Left ventricle myocardium inferior (tissue), 1 donor: ENCODE results near the gene CD151. TPM values are rescaled to one million over a fixed set of nuclear protein-coding genes. Genes with fewer than 3 reads are reported as not detected.

Source experiments
- DNase-seq: peaks from one replicate; pipeline ENCODE4 v3.0.0-alpha.2; 2020
- H3K27ac ChIP-seq: fragments of 200-600 bp; replicated peaks from 2 replicates; pipeline ENCODE4 v1.8.0; 2021
- H3K27me3 ChIP-seq: fragments of 200-600 bp; 2 replicates; pipeline ENCODE4 v1.8.0; 2021; ENCODE audit warnings: low read depth
- H3K36me3 ChIP-seq: fragments of 200-600 bp; 2 replicates; pipeline ENCODE4 v1.8.0; 2021
- H3K4me1 ChIP-seq: fragments of 200-600 bp; 2 replicates; pipeline ENCODE4 v1.8.0; 2021
- H3K4me3 ChIP-seq: fragments of 200-600 bp; 2 replicates; pipeline ENCODE4 v1.8.0; 2021; ENCODE audit warnings: mild to moderate bottlenecking, moderate library complexity
- H3K9me3 ChIP-seq: fragments of 200-600 bp; replicated peaks from 2 replicates; pipeline ENCODE4 v1.8.0; 2021
- intact Hi-C: fragments of 100-400 bp; cut with micrococcal nuclease; formaldehyde crosslinking; loops from one replicate; pipeline ENCODE4 v1.11.0; 2022
- total RNA-seq: library from RNA; stranded (reverse); fragmentation: NEBNext Ultra II Directional; extraction: Animal tissue kit (Norgen Biotek cat#: 25700); gene quantifications from one replicate; pipeline ENCODE4 v1.2.1, GENCODE V29; 2021
- TF ChIP-seq, protein P1 (sequence below): fragments of 200-600 bp; IDR thresholded peaks from 2 replicates; pipeline ENCODE4 v1.8.0; 2021; ENCODE audit warnings: antibody characterized with exemption, mild to moderate bottlenecking, borderline replicate concordance
- donor health status: DM: no; HTN: yes; CAD: no; lungs with severe emphysema.

The CD151 gene
- total RNA-seq, 1 donor from 2014 or later = 408 TPM

DNA sequence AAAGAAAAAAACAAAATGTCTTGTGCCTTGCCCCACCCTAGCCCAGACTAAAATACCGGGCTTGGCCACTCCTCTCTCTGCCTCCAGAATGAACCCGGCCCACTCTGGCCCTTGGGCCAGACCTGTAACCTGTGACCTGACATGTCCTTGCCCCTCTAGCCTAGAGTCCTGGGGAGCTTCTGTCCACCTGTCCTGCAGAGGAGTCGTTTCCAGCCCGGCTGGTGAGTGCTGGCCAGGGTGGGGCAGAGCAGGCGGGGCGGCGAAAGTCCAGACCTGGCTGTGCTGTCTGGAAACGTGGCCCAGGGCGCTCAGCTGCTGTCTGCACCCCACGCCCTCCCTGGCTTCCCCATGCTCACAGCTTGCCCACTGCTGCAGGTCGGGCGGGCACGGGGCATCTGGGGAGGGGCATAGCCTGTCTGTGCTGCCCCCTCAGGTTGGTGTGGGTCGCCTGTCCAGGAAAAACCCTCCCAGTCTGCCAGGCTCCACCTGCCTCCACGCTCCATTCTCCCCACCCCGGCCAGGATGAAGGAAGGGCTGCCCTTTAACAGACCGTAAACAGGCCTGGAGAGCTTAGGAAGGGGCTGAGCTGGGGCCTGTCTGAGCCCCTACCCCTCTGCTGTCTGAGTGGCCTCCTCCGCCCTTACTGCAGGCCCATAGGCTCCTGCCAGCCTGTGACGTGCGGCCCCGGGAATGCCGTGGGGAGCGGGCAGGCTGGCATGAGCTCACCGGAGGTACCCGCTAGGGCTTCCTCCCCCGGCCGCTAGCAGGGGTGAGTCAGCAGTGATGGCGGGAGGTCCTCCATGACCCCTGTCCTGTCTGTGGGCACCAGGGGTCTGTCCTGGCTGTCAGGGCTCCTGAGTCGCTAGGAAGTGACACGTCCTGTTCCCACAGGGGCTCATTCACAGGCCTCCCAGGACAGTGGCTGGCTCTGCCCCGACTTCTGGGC, 1.9 kb downstream of the CD151 start:
- intact Hi-C loops = no loop called here

DNA sequence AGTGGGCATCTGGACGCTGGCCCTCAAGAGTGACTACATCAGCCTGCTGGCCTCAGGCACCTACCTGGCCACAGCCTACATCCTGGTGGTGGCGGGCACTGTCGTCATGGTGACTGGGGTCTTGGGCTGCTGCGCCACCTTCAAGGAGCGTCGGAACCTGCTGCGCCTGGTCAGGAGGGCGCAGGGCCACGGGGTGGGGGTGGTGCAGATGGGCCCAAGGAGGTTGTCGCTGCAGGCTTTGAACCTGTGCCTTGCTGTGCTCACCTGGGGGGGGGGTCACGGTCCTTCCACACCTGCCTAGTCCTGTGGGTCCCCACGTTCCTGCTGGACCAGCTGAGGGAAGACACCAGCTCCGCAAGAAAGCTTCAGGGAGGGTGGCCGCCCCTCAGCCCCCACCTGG, 3.5 kb downstream of the CD151 start:
- intact Hi-C loops = no loop called here
- Histone ChIP-seq H3K27me3 (no peaks in the 10 kb centered on the region), H3K9me3 (no peaks in the 10 kb centered on the region), H3K27ac (peak overlapping the region; percentile 45), H3K36me3 (peaks cover 50% of the 10 kb centered on the region), H3K4me1 (peaks cover 95% of the 10 kb centered on the region), H3K4me3 (no peak overlapping the region)
- TF ChIP-seq, protein P1, sequence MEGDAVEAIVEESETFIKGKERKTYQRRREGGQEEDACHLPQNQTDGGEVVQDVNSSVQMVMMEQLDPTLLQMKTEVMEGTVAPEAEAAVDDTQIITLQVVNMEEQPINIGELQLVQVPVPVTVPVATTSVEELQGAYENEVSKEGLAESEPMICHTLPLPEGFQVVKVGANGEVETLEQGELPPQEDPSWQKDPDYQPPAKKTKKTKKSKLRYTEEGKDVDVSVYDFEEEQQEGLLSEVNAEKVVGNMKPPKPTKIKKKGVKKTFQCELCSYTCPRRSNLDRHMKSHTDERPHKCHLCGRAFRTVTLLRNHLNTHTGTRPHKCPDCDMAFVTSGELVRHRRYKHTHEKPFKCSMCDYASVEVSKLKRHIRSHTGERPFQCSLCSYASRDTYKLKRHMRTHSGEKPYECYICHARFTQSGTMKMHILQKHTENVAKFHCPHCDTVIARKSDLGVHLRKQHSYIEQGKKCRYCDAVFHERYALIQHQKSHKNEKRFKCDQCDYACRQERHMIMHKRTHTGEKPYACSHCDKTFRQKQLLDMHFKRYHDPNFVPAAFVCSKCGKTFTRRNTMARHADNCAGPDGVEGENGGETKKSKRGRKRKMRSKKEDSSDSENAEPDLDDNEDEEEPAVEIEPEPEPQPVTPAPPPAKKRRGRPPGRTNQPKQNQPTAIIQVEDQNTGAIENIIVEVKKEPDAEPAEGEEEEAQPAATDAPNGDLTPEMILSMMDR = no peak
- DNase-seq = no peak

More for the DNA sequence above, 1.9 kb downstream of the CD151 start:
- Histone ChIP-seq H3K4me1 (peaks cover 95% of the 10 kb centered on the region), H3K4me3 (peak overlapping the region; percentile 93), H3K36me3 (peaks cover 39% of the 10 kb centered on the region), H3K27me3 (no peaks in the 10 kb centered on the region), H3K27ac (peak overlapping the region; percentile 98), H3K9me3 (no peaks in the 10 kb centered on the region)
- peak; percentile 82 for DNase-seq
- TF ChIP-seq, protein P1 = no peak

DNA sequence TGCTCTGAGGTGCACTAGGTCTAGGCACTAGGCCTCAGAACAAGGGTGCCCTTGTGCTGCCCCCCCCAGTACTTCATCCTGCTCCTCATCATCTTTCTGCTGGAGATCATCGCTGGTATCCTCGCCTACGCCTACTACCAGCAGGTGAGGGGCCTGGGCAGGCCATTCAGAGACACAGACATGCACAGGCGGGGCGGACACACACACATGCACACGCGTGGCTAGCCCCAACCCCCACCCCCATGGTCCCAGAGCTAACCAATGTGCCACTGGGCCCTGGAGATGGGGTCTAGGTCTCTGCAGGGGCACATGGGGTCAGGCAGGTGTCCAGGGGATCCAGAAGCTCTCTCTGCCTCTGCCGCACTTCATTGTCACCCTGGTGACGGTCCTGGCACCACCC, 3.9 kb downstream of the CD151 start:
- Histone ChIP-seq H3K4me3 (no peak overlapping the region), H3K36me3 (peaks cover 50% of the 10 kb centered on the region), H3K27ac (peak overlapping the region; percentile 45), H3K27me3 (no peaks in the 10 kb centered on the region), H3K4me1 (peaks cover 95% of the 10 kb centered on the region), H3K9me3 (no peaks in the 10 kb centered on the region)
- DNase-seq = no peak
- intact Hi-C loops = no loop called here
- TF ChIP-seq, protein P1 = no peak

DNA sequence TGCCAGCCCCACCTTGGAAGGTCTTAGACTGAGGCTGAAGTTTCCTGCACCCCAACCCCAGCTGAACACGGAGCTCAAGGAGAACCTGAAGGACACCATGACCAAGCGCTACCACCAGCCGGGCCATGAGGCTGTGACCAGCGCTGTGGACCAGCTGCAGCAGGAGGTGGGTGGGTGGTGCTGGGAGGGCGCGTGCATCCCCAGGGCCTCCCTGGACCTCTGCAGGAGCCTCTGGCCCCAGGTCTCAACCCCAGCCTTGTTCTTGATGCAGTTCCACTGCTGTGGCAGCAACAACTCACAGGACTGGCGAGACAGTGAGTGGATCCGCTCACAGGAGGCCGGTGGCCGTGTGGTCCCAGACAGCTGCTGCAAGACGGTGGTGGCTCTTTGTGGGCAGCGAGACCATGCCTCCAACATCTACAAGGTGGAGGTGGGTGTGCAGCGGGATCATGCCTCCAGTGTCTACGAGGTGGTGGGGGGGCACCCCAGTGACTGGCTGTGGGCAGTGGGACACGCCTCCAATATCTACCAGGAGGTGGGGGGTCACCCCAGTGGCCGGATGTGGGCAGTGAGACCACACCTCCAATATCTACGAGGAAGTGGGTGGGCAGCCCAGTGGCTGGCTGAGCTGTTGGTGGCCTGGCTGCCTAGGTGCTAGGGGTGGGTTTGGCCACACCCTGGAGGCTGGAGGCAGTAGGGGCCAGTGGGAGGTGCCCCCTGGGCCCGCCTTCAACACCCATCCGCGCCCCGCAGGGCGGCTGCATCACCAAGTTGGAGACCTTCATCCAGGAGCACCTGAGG, 4.6 kb downstream of the CD151 start:
- H3K4me3 ChIP-seq = no peak overlapping the region
- TF ChIP-seq, protein P1 = no peak
- no peak for DNase-seq
- peak overlapping the region; percentile 45 for H3K27ac ChIP-seq
- H3K36me3 ChIP-seq = peaks cover 50% of the 10 kb centered on the region
- H3K9me3 ChIP-seq = no peaks in the 10 kb centered on the region
- peaks cover 94% of the 10 kb centered on the region for H3K4me1 ChIP-seq
- H3K27me3 ChIP-seq = no peaks in the 10 kb centered on the region
- intact Hi-C loops = no loop called here

DNA sequence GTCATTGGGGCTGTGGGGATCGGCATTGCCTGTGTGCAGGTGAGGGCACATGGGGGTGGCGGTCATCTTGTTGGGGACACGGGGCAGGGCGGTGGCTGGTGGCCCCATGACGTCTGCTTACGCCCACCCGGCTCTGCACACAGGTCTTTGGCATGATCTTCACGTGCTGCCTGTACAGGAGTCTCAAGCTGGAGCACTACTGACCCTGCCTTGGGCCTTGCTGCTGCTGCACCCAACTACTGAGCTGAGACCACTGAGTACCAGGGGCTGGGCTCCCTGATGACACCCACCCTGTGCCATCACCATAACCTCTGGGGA, 5.2 kb downstream of the CD151 start:
- no peak overlapping the region for H3K4me3 ChIP-seq
- peaks cover 96% of the 10 kb centered on the region for H3K4me1 ChIP-seq
- TF ChIP-seq, protein P1 = no peak
- H3K36me3 ChIP-seq = peaks cover 50% of the 10 kb centered on the region
- no peaks in the 10 kb centered on the region for H3K9me3 ChIP-seq
- intact Hi-C loops = no loop called here
- no peaks in the 10 kb centered on the region for H3K27me3 ChIP-seq
- DNase-seq = no peak
- H3K27ac ChIP-seq = peak overlapping the region; percentile 45
